ENCODE results near the gene SEPTIN6.

GRCh38 chrX:119729408-119730201, 36.6 kb upstream of the SEPTIN6 start:
- no peak for TF ChIP-seq POLR2A (IDR thresholded peaks at IDR 0.05)
- TF ChIP-seq CTCF (IDR thresholded peaks at IDR 0.05 in 8 of 11, conservative IDR thresholded peaks at IDR 0.05 in 3 of 11): peak; percentile 24 to 76 (median 68)
- TF ChIP-seq POLR2AphosphoS5 (IDR thresholded peaks at IDR 0.05): peak in 1 of 3 donors; percentile 43
